Ishikawa (cell line): Measurements from ENCODE around the gene PSMG3.

Experiments used
- CEBPB ChIP-seq: IDR thresholded peaks from 2 replicates; pipeline ENCODE4 v1.6.1; 2012
- CREB1 ChIP-seq: IDR thresholded peaks from 2 replicates; pipeline ENCODE4 v1.6.1; 2012; ENCODE audit warnings: low read depth
- EGR1 ChIP-seq: IDR thresholded peaks from 2 replicates; pipeline ENCODE4 v1.6.1; 2012
- EP300 ChIP-seq: IDR thresholded peaks from 2 replicates; pipeline ENCODE4 v1.6.1; 2012; ENCODE audit warnings: borderline replicate concordance
- FOXM1 ChIP-seq: IDR thresholded peaks from 2 replicates; pipeline ENCODE4 v1.6.1; 2012; ENCODE audit warnings: low read depth, borderline replicate concordance
- MAX ChIP-seq: IDR thresholded peaks from 2 replicates; pipeline ENCODE4 v1.6.1; 2012
- NFIC ChIP-seq: IDR thresholded peaks from 2 replicates; pipeline ENCODE4 v1.6.1; 2012
- RAD21 ChIP-seq: IDR thresholded peaks from 2 replicates; pipeline ENCODE4 v1.6.1; 2012; ENCODE audit warnings: low read depth
- REST ChIP-seq: IDR thresholded peaks from 2 replicates; pipeline ENCODE4 v1.6.1; 2012; ENCODE audit warnings: low read depth, mild to moderate bottlenecking
- TAF1 ChIP-seq: IDR thresholded peaks from 2 replicates; pipeline ENCODE4 v1.6.1; 2012; ENCODE audit warnings: low read depth, mild to moderate bottlenecking
- TCF12 ChIP-seq: IDR thresholded peaks from 2 replicates; pipeline ENCODE4 v1.6.1; 2012; ENCODE audit warnings: low read depth
- TEAD4 ChIP-seq: IDR thresholded peaks from 2 replicates; pipeline ENCODE4 v1.6.1; 2012
- USF1 ChIP-seq: IDR thresholded peaks from 2 replicates; pipeline ENCODE4 v1.6.1; 2012
- YY1 ChIP-seq: IDR thresholded peaks from 2 replicates; pipeline ENCODE4 v1.6.1; 2012; ENCODE audit warnings: low read depth
- ZBTB7A ChIP-seq: IDR thresholded peaks from 2 replicates; pipeline ENCODE4 v1.6.1; 2012; ENCODE audit warnings: low read depth

PSMG3 gene

GRCh38 chr7:1554333-1555045, 15.3 kb downstream of the PSMG3 start:
- TF ChIP-seq EGR1 (no peak), TEAD4 (no peak), ZBTB7A (no peak), USF1 (no peak), TAF1 (no peak), CREB1 (no peak), TCF12 (no peak), RAD21 (no peak), MAX (no peak), REST (no peak), FOXM1 (no peak), NFIC (no peak), CEBPB (no peak), YY1 (no peak), EP300 (no peak)

- TF ChIP-seq TCF12 = no peak
- no peak for TF ChIP-seq EP300
Measured at GRCh38 chr7:1553512-1554210, 16.2 kb downstream of the PSMG3 start.

GRCh38 chr7:1552200-1552599, 17.6 kb downstream of the PSMG3 start:
- TF ChIP-seq EGR1 (no peak), TAF1 (no peak), TCF12 (no peak), ZBTB7A (no peak), FOXM1 (no peak), MAX (no peak)

GRCh38 chr7:1550846-1551155, 19.0 kb downstream of the PSMG3 start:
- TF ChIP-seq CREB1 = no peak
- TF ChIP-seq USF1 = no peak
- no peak for TF ChIP-seq MAX

GRCh38 chr7:1550005-1550845, 19.6 kb downstream of the PSMG3 start:
- TF ChIP-seq REST (no peak), NFIC (no peak), CREB1 (no peak), FOXM1 (no peak), CEBPB (no peak)
